Measurements from ENCODE around the gene PHLDA2.

Gene PHLDA2

GRCh38 chr11:2912498-2912897, 16.7 kb downstream of the PHLDA2 start (continued):
- TF ChIP-seq PRDM10 (tag by site-specific recombination; IDR thresholded peaks at IDR 0.05): no peak
- TF ChIP-seq ZNF26 (tag by site-specific recombination; IDR thresholded peaks at IDR 0.05): no peak
- TF ChIP-seq ZNF561 (tag by site-specific recombination; IDR thresholded peaks at IDR 0.05; ENCODE audit: borderline replicate concordance): no peak
- no peak for TF ChIP-seq MYNN (tag by site-specific recombination; IDR thresholded peaks at IDR 0.05; ENCODE audit: borderline replicate concordance)
- no peak for TF ChIP-seq OVOL3 (tag by site-specific recombination; IDR thresholded peaks at IDR 0.05)
- no peak for TF ChIP-seq ZSCAN4 (tag by site-specific recombination; IDR thresholded peaks at IDR 0.05)
- TF ChIP-seq ZBTB48 (tag by site-specific recombination; IDR thresholded peaks at IDR 0.05): no peak
- TF ChIP-seq FEZF1 (tag by site-specific recombination; IDR thresholded peaks at IDR 0.05): no peak
- no peak for TF ChIP-seq ZNF791 (tag by site-specific recombination; IDR thresholded peaks at IDR 0.05)
- TF ChIP-seq KLF17 (tag by site-specific recombination; IDR thresholded peaks at IDR 0.05): peak; percentile 74
- TF ChIP-seq ZNF518A (tag by site-specific recombination; conservative IDR thresholded peaks at IDR 0.05; ENCODE audit: low read depth): no peak
- no peak for TF ChIP-seq ZBTB49 (tag by site-specific recombination; IDR thresholded peaks at IDR 0.05; ENCODE audit: low read depth)
- TF ChIP-seq ZNF146 (tag by site-specific recombination; IDR thresholded peaks at IDR 0.05): no peak
- no peak for TF ChIP-seq KLF7 (tag by site-specific recombination; IDR thresholded peaks at IDR 0.05; ENCODE audit: borderline replicate concordance)
- no peak for TF ChIP-seq BCL11A (tag by site-specific recombination; IDR thresholded peaks at IDR 0.05; ENCODE audit: low read depth)
- no peak for TF ChIP-seq ZNF138 (tag by site-specific recombination; IDR thresholded peaks at IDR 0.05; ENCODE audit: borderline replicate concordance)
